ELR (cell line): ENCODE measurements around the gene CRYGD.
A peak's percentile ranks its signal among the peaks of the same experiment; 100 is the strongest.

ENCODE experiments used
- DNase-seq: peaks from one replicate; pipeline ENCODE4 v3.0.0-alpha.2; 2015; ENCODE audit warnings: low read depth

The CRYGD gene

GRCh38 chr2:208083807-208084206, 40.5 kb downstream of the CRYGD start:
- DNase-seq = no peak

- no peak for DNase-seq
Observed at GRCh38 chr2:208077276-208077675, 47.0 kb downstream of the CRYGD start.

- DNase-seq = no peak
Observed at GRCh38 chr2:208074610-208075356, 49.5 kb downstream of the CRYGD start.

GRCh38 chr2:208072250-208072892, 52.0 kb downstream of the CRYGD start:
- DNase-seq = peak; percentile 69
